ENCODE data around the gene APOBEC3A.

DNA sequence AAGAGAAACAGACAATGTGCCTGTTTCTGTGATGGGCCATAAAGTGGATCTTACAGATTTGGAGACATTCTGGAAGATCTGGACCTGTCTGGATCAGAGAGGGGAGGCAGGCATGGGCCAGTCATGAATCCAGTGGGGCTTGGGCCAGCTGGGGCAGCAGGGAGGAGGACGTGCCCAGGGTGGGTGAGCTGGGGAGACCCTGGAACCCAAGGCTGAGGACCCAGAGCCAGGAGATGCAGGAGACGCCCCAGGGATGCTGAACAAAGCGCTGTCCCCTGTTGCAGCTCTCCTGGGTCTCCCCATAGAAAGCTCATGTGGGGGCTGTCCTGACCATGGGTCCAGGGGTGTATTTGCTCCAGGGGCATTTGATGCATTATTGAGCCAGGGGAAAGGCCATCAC, 1.5 kb upstream of the APOBEC3A start:
- no peak for TF ChIP-seq POLR2AphosphoS5 (IDR thresholded peaks at IDR 0.05)
- TF ChIP-seq, protein P1, sequence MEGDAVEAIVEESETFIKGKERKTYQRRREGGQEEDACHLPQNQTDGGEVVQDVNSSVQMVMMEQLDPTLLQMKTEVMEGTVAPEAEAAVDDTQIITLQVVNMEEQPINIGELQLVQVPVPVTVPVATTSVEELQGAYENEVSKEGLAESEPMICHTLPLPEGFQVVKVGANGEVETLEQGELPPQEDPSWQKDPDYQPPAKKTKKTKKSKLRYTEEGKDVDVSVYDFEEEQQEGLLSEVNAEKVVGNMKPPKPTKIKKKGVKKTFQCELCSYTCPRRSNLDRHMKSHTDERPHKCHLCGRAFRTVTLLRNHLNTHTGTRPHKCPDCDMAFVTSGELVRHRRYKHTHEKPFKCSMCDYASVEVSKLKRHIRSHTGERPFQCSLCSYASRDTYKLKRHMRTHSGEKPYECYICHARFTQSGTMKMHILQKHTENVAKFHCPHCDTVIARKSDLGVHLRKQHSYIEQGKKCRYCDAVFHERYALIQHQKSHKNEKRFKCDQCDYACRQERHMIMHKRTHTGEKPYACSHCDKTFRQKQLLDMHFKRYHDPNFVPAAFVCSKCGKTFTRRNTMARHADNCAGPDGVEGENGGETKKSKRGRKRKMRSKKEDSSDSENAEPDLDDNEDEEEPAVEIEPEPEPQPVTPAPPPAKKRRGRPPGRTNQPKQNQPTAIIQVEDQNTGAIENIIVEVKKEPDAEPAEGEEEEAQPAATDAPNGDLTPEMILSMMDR (IDR thresholded peaks at IDR 0.05), result no peak
- TF ChIP-seq POLR2A (IDR thresholded peaks at IDR 0.05), result no peak
